HAP-1 (cell line): ENCODE measurements around the gene MGME1.

Experiments
- DNase-seq, 2 experiments: peaks; one replicate each; pipeline ENCODE4 v3.0.0-alpha.2; 2016 to 2020; ENCODE audit warnings: low spot score in 2 of 2
- H3K27me3 ChIP-seq: fragments of 250-450 bp; sonication (Bioruptor Pico); 2 replicates; pipeline ENCODE4 v1.5.1; 2020; ENCODE audit warnings: low read depth, mild to moderate bottlenecking, moderate library complexity
- H3K36me3 ChIP-seq: fragments of 250-450 bp; sonication (Bioruptor Pico); replicated peaks from 2 replicates; pipeline ENCODE4 v1.5.1; 2020; ENCODE audit warnings: mild to moderate bottlenecking
- H3K4me1 ChIP-seq: fragments of 250-450 bp; sonication (Bioruptor Pico); 2 replicates; pipeline ENCODE4 v1.5.1; 2020; ENCODE audit warnings: mild to moderate bottlenecking
- H3K4me3 ChIP-seq: fragments of 250-450 bp; sonication (Bioruptor Pico); 2 replicates; pipeline ENCODE4 v1.5.1; 2020; ENCODE audit warnings: mild to moderate bottlenecking, moderate library complexity
- H3K9me3 ChIP-seq: fragments of 250-450 bp; sonication (Bioruptor Pico); 2 replicates; pipeline ENCODE4 v1.5.1; 2020; ENCODE audit warnings: mild to moderate bottlenecking, moderate library complexity
- in situ Hi-C: fragments of 300-500 bp; cut with MboI; formaldehyde crosslinking; loops from 3 replicates; pipeline ENCODE4 v1.14.3; 2020; ENCODE audit warnings: low sequenced_read_pairs, inconsistent platforms, mixed read lengths

The MGME1 gene

DNA sequence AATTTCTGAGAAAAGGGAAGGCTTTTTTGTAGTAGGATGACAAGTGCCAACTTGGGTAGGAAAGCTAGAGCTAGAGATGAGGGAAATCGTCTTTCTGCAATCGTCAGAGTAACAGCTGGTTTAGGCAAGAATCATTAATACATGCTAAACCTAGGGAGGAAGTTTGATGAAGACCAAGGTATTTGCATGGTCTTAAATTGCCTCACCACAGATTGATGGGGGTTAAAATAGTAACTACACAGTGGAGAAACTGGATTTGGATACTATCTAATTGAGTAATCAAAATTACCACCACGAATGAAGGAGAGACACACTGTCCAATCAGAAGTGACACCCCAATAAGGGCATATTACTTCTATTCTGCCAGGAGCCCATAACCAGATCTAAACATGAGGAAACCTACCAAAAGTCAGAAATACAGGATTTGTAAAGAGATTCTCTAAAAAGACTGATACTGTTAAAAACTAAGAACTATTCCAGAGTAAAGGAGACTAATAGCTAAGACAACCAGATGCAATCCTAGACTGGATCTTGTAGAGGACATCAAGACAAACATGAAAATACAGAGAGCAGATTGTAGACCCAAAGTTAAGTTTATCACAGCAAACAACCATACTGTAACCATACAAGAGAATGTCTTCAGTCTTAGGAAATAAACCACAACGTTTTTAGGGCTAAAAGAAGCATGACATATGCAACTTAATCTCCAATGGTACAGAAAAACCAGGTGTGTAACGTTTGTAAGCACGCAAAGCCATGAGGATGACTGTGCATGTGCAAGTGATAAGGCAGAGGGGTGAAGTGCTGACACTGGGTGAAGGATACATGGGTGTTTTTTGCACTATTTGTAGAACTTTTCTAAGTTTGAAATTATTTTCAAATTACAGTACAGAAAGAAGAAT, 22.0 kb upstream of the MGME1 start:
- Histone ChIP-seq H3K27me3 (no peaks in the 10 kb centered on the region), H3K4me1 (no peaks in the 10 kb centered on the region), H3K9me3 (no peaks in the 10 kb centered on the region), H3K4me3 (no peak overlapping the region), H3K36me3 (peaks cover 100% of the 10 kb centered on the region)
- no peak for DNase-seq
- in situ Hi-C loops, result loop anchor here (25.0 kb wide), 1 partner anchor 435 kb away; no protein-coding TSS in a partner anchor

DNA sequence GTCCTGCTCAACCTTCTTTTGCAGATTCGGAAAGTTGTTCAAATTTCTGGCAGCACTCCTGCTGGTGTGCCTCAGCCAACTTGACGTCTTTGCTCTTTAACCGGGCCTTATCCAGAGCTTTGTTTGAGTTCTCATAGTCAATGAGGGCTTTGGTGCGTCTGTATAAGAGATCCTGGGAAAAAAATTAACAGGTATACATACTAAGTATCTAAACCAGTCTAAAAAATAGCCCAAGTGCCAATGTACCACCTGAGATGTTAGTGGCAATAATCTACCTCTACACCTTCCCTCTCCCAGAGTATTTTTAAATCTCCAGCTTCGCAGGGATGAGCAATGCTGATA, 21.4 kb upstream of the MGME1 start:
- in situ Hi-C loops, result loop anchor here (25.0 kb wide), 1 partner anchor 435 kb away; no protein-coding TSS in a partner anchor
- no peaks in the 10 kb centered on the region for H3K9me3 ChIP-seq
- no peak overlapping the region for H3K4me3 ChIP-seq
- no peaks in the 10 kb centered on the region for H3K27me3 ChIP-seq
- no peak for DNase-seq
- peaks cover 100% of the 10 kb centered on the region for H3K36me3 ChIP-seq
- H3K4me1 ChIP-seq, result no peaks in the 10 kb centered on the region

DNA sequence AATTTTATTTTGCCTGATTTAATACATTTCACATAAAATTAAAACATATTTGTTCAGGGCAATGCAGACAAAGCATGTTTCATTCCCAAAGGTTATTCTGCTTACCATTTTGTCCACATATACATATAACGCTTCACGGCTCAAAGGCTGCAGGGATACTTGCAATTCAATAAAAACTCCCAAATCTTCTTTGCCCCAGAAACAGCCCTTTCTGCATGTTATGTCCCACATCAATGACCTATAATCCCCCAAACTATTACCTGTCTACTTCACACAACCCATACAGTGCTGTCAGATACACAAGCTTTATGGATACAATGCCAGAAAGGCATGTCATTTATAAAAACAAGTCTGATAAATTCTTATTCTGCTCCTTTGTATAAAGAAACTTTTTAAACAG, 20.4 kb upstream of the MGME1 start:
- DNase-seq, result no peak
- Histone ChIP-seq H3K9me3 (no peaks in the 10 kb centered on the region), H3K4me1 (no peaks in the 10 kb centered on the region), H3K27me3 (no peaks in the 10 kb centered on the region), H3K4me3 (no peak overlapping the region), H3K36me3 (peaks cover 100% of the 10 kb centered on the region)
- in situ Hi-C loops, result loop anchor here (25.0 kb wide), 1 partner anchor 436 kb away; no protein-coding TSS in a partner anchor

DNA sequence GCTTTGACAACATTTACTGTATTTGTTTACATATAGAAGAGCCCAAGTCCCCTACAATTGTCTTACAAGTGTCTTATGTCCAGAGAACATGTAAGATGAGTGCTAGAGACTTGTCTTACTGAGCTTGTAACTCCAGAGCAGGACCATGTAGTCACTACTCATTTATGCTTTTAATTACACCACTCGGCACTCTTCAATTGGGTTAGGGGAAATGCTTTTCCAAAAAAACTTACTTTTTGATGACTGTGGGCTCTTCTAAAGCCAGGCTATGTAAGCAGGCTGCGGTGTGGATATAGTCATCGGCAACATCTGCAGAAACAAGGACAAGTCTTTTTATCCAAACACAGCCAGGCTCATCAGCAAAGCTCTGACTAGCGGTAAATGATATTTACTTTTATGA, 18.9 kb upstream of the MGME1 start:
- H3K36me3 ChIP-seq, result peaks cover 100% of the 10 kb centered on the region
- H3K4me1 ChIP-seq, result no peaks in the 10 kb centered on the region
- no peaks in the 10 kb centered on the region for H3K9me3 ChIP-seq
- H3K4me3 ChIP-seq, result no peak overlapping the region
- no peaks in the 10 kb centered on the region for H3K27me3 ChIP-seq
- no peak for DNase-seq
- in situ Hi-C loops, result loop anchor here (25.0 kb wide), 1 partner anchor 438 kb away; no protein-coding TSS in a partner anchor

DNA sequence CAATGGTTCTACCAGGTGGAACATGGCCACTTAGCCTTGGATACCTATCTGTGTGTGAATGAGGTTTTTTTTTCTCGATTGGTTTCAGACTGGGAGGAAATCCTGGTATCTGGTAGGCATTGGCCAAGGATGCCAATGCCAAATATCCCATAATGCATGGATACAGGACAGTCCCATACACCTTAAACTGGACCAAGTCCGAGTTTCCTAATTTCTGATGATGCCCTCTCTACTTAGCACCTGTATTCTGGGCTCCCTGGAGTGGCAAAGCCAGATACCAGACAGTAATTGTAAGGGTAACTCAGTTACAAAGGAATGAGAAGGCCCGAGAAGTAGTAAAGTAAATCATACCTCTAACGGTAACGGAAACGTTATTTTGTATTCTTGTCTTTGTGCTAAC, 18.1 kb upstream of the MGME1 start:
- H3K27me3 ChIP-seq, result no peaks in the 10 kb centered on the region
- H3K36me3 ChIP-seq, result peaks cover 100% of the 10 kb centered on the region
- no peak overlapping the region for H3K4me3 ChIP-seq
- H3K9me3 ChIP-seq, result no peaks in the 10 kb centered on the region
- DNase-seq, result no peak
- H3K4me1 ChIP-seq, result no peaks in the 10 kb centered on the region
- in situ Hi-C loops, result no loop called here

DNA sequence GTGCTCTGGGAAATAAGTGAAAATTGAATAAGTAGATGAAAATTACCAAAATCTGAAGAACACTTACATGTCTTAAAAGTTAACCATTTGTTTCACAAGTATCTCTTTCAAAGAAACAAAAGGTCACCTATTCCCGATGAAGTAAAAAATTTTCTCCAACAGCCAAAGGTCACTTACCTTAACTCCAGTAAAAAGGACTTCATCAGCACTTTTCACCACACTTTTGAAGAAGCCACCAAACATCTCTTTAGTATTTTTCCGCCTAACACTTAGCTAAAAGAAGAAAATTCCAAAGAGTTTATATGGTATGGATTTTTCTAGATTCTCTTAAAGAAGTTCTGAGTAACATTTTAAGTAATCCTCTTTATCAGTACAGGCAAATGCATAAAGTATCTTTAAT, 17.5 kb upstream of the MGME1 start:
- in situ Hi-C loops, result no loop called here
- H3K27me3 ChIP-seq, result no peaks in the 10 kb centered on the region

DNA sequence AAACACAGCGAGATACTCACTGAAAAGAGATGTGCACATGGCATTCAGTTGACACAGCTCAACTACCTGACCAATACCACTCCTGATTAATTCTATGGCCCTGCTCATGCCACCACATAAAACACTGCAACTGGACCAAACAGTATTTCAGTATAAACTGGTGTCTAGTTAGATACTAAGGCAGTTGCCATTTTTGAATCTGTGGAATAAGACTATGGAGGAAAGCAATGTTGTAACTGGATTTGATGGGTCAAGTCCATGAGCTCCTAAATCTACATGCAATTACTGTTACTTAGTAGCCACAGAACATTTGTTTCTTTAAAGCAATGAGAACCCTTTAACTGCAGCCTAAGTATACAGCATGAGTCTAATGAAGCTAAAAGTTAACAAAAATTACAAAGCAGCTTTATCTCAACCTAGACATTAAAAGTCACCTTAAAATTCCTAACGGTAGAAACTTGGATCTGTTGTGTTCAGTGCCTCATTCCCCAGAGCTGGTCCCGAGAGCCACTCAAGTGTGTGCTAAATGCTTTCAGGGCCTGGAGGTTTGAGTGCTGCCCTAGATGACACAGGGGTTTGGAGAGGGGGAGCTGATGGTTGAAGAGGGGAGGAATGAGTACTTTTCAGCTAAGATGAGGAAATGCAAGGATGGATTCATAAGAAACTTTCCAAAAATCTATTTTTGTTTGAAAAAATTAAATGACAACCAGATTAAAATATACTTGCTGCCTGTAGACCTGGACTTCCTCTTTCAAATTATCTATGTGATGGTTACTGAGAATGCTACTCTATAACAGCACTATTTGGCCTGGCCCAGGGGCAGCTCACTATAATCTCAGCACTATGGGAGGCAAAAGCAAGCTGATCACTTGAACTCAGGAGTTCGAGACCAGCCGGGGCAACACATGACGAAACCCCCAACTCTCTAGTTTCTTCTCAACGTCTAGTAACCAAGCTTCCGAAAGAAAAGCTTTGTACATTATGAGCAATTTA, 15.8 kb upstream of the MGME1 start:
- in situ Hi-C loops, result no loop called here
- H3K4me3 ChIP-seq, result no peak overlapping the region
- peaks cover 94% of the 10 kb centered on the region for H3K36me3 ChIP-seq
- no peak for DNase-seq
- no peaks in the 10 kb centered on the region for H3K27me3 ChIP-seq
- no peaks in the 10 kb centered on the region for H3K4me1 ChIP-seq
- H3K9me3 ChIP-seq, result no peaks in the 10 kb centered on the region

More for the DNA sequence above, 17.5 kb upstream of the MGME1 start:
- Histone ChIP-seq H3K4me3 (no peak overlapping the region), H3K9me3 (no peaks in the 10 kb centered on the region), H3K36me3 (peaks cover 100% of the 10 kb centered on the region), H3K4me1 (no peaks in the 10 kb centered on the region)
- no peak for DNase-seq

DNA sequence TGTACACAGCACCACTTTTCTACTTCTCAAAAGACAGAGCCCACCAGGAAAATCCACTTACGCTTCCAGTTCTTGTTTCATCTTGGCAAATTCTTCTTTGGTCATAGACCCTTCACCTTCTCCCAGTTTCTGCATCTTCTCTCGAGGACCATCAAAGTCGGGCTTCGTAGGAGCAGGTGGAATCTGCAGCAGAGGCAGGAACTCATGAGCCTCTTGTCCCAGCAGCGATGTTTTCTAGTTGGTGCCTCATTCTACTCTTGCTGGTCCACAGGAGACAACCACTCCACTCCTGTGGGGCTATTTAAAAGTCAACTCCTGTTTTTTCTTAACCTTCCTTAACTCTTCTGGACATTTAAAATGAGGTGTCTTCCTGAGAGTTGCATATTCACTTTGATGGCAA, 14.9 kb upstream of the MGME1 start:
- Histone ChIP-seq H3K4me1 (peaks cover 6% of the 10 kb centered on the region), H3K36me3 (peaks cover 84% of the 10 kb centered on the region), H3K27me3 (no peaks in the 10 kb centered on the region), H3K9me3 (no peaks in the 10 kb centered on the region), H3K4me3 (no peak overlapping the region)
- in situ Hi-C loops, result no loop called here
- no peak for DNase-seq

DNA sequence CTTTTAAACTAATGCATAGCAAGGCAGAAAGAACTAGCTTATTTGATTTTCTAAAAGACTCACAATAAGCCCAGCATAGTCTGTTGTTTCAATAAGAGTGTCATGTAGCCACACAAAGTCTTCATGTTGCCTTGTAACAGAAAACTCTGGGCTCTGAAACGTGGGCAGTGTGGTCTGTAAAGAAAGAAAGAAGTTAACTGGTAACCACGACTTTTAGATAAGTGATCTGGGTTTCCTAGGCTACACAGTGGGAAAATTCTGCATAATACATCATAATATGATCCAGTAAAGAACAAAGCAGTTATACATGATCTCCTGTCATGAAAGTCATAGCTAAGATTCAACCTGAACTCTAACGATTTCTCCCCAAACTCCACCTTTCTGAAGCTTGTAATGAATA, 13.5 kb upstream of the MGME1 start:
- no peak overlapping the region for H3K4me3 ChIP-seq
- in situ Hi-C loops, result no loop called here
- no peaks in the 10 kb centered on the region for H3K27me3 ChIP-seq
- peaks cover 9% of the 10 kb centered on the region for H3K4me1 ChIP-seq
- no peak for DNase-seq
- H3K36me3 ChIP-seq, result peaks cover 73% of the 10 kb centered on the region
- no peaks in the 10 kb centered on the region for H3K9me3 ChIP-seq

DNA sequence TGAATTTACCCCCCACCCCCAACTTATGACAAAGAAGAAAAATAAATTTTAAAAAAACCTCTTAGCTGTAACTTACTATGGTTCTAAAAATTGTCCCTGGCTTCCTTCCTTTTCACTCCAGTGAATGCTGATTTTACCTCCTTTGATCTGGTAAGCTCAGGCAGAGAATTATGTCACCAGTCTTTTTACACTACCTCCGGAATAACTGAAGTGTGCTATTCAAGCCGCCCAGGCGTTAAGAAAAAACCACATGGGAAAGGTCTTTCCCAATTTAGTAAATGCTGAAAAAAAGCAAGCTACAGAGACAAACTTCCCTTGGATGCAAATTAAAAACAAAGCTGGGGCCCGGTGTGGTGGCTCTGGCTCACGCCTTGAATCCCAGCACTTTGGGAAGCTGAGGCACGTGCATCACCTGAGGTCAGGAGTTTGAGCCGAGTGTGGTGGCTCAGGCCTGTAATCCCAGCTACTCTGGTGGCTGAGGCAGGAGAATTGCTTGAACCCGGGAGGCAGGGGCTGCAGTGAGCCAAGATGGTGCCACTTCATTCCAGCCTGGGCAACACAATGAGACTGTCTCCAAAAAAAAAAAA, 12.6 kb upstream of the MGME1 start:
- H3K4me3 ChIP-seq, result no peak overlapping the region
- in situ Hi-C loops, result no loop called here

DNA sequence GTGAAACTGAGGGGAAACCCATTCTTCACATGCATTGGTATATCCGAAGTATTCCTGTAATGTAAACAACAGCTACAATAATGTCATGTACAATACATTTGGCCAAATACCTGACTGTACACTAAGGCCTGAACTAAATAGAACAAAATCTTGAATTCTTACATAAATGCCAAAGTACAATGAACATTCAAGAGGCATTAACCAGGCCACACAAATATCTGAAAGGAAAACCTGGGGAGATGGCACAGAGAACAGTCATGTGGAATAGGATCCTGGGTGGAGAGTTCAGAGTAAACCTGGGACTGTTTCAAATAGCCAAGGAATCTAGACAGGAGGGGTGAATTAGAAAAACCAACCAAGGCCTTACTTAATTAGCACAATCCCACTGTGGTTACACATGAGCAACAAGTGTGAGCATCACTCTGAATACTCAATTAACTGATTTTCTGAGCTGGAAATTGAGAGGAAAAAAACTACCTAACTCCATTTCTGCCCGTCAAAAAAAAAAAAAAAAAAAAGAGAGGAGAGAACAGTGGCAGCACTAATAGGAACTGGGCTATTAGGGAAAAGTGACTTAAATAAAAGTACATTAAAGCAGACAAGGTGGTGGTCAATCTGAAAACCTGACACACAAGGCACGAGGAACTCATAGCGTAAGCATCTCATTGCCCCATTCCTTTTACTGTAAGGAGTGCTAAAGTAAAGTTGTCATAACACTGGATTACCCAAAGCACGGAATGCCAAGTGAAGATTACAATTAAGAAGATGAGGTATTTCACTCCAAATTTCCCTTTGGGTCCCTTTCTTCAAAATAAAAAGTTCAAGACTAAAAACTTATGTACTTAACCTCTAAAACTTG, 11.1 kb upstream of the MGME1 start:
- Histone ChIP-seq H3K36me3 (peaks cover 59% of the 10 kb centered on the region), H3K27me3 (no peaks in the 10 kb centered on the region), H3K4me3 (no peak overlapping the region), H3K4me1 (peaks cover 25% of the 10 kb centered on the region), H3K9me3 (no peaks in the 10 kb centered on the region)
- DNase-seq, result no peak
- in situ Hi-C loops, result no loop called here

More for the DNA sequence above, 12.6 kb upstream of the MGME1 start:
- Histone ChIP-seq H3K9me3 (no peaks in the 10 kb centered on the region), H3K27me3 (no peaks in the 10 kb centered on the region), H3K36me3 (peaks cover 64% of the 10 kb centered on the region), H3K4me1 (peaks cover 9% of the 10 kb centered on the region)
- DNase-seq, result no peak

DNA sequence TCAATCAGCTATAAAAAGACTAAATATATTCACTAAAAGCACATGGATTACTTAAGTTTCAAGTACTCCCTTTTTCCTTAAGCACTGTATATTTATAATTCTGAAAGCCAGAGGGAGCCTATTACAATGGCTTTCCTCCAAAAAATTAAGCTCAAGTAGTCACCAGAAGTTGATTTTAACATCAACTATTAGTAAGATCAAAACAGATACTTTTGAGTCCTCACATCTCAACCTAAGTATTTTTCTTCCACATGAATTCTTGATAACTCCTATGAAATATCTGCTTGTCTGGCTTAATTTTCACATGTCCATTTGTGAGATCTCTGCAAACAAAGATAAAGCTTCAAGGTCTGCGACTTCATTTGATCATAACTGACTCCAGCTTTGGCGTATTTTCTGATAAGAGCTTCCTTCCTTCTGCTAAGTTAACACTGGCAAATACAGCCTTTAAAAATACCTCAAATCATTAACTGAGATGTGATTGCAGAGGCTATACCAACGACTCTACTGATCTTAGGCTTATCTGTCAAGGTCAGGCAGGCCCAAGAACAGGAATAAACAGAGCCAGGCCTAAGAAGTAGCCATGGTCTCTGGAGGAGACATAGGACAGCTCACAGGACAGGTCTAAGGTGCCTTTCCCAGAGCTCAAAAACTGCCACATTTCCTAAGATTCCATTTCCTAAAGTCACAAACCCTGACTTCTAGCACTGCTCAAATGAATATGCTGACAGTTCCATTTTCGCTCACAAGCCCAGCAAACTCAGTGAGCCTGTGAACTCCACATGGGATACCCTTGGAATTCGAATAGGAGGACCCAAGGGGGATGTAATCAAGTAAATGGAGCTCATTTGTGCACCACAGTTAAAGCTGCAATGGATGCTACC, 10.2 kb upstream of the MGME1 start:
- H3K36me3 ChIP-seq, result peaks cover 59% of the 10 kb centered on the region
- in situ Hi-C loops, result no loop called here
- H3K4me1 ChIP-seq, result peaks cover 32% of the 10 kb centered on the region
- no peaks in the 10 kb centered on the region for H3K27me3 ChIP-seq
- H3K9me3 ChIP-seq, result no peaks in the 10 kb centered on the region
- no peak for DNase-seq
- no peak overlapping the region for H3K4me3 ChIP-seq
